ENCODE data around the gene NXPH2.

DNA sequence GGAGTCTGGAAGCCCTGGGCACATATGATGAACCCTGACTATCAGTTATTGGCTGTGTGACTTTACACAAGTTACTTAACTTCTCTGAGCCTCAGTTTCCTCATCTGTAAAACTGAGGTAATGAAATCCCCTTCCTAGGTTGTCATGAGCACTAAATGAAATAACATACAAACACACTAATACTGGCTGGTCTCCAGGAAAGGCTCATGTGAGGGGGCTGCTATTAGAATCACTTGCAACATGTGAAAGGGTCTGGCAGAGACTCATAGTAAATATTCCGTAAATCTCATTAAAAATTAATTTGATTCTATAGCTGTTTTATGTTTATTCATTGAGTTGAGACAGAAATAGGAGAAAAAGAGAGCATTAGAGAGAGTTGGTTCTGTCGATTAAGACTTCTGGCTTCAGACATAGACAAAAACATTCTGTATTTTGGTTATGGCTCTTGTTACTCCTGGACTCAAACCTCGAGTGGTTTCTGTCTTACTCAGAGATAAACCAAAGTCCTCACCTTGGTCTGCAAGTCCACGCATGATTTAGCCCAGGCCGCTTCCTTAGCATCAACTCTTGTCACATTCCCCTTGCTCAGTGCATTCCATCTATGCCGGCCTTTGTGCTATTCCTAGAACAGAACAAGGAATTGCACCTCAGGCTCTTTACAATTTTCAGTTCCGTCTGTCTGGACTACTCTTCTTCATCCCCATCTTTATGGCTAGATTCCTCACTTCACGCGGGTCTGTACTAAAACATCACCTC, 139.1 kb downstream of the NXPH2 start:
- TF ChIP-seq KLF10 (CRISPR knock-in tag; IDR thresholded peaks at IDR 0.05) (no peak), TARDBP (IDR thresholded peaks at IDR 0.05) (no peak), HDAC6 (IDR thresholded peaks at IDR 0.05; ENCODE audit: low read depth, low read length) (no peak), ZNF24 (IDR thresholded peaks at IDR 0.05) (no peak), ETV6 (IDR thresholded peaks at IDR 0.05; ENCODE audit: borderline replicate concordance in 1 of 2, low read depth in 2 of 2, low read length in 1 of 2) (no peak), ETV6 (CRISPR knock-in tag; IDR thresholded peaks at IDR 0.05; ENCODE audit: borderline replicate concordance) (no peak)
- TF ChIP-seq, protein P1, sequence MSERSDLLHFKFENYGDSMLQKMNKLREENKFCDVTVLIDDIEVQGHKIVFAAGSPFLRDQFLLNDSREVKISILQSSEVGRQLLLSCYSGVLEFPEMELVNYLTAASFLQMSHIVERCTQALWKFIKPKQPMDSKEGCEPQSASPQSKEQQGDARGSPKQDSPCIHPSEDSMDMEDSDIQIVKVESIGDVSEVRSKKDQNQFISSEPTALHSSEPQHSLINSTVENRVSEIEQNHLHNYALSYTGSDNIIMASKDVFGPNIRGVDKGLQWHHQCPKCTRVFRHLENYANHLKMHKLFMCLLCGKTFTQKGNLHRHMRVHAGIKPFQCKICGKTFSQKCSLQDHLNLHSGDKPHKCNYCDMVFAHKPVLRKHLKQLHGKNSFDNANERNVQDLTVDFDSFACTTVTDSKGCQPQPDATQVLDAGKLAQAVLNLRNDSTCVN (CRISPR knock-in tag; IDR thresholded peaks at IDR 0.05) = no peak
